Type B pancreatic cell (in vitro differentiated cells): ENCODE measurements around the gene SLC25A5. TPM values are rescaled to one million over a fixed set of nuclear protein-coding genes. Genes with fewer than 3 reads are reported as not detected.

ENCODE experiments used
- DNase-seq: peaks from one replicate; pipeline ENCODE4 v3.0.0; 2021; ENCODE audit warnings: mixed read lengths; ENCODE audit not compliant: unreplicated experiment; ENCODE audit errors: extremely low spot score
- H3K27ac Mint-ChIP-seq: 2 replicates; pipeline ENCODE4 v1.8.0; 2021; ENCODE audit warnings: mild to moderate bottlenecking, mixed read lengths
- H3K27me3 Mint-ChIP-seq: 2 replicates; pipeline ENCODE4 v1.8.0; 2021; ENCODE audit warnings: mixed read lengths
- H3K36me3 Mint-ChIP-seq: 2 replicates; pipeline ENCODE4 v1.8.0; 2021; ENCODE audit warnings: mixed read lengths
- H3K4me1 Mint-ChIP-seq: one replicate; pipeline ENCODE4 v1.8.0; 2021; ENCODE audit warnings: mixed read lengths; ENCODE audit not compliant: unreplicated experiment
- H3K4me3 Mint-ChIP-seq: 2 replicates; pipeline ENCODE4 v1.8.0; 2021; ENCODE audit warnings: mild to moderate bottlenecking, mixed read lengths
- H3K9me3 Mint-ChIP-seq: 2 replicates; pipeline ENCODE4 v1.8.0; 2021; ENCODE audit warnings: mixed read lengths
- CTCF ChIP-seq: fragments of 200-600 bp; sonication (generic); conservative IDR thresholded peaks from 2 replicates; pipeline ENCODE4 v1.5.0; 2021; ENCODE audit warnings: antibody characterized with exemption, mild to moderate bottlenecking
- total RNA-seq: library from RNA; stranded (reverse); gene quantifications from 2 replicates; pipeline ENCODE4 v1.2.1, GENCODE V29; 2021; ENCODE audit warnings: low replicate concordance

The SLC25A5 gene
- total RNA-seq, 1 donor from 2014 or later: 428 TPM

GRCh38 chrX:119518371-119518770 is 50.1 kb downstream of the SLC25A5 start:
- H3K9me3 Mint-ChIP-seq: no peaks in the 10 kb centered on the region
- no peaks in the 10 kb centered on the region for H3K27me3 Mint-ChIP-seq
- H3K4me3 Mint-ChIP-seq: no peak overlapping the region
- no peak for DNase-seq
- peaks cover 6% of the 10 kb centered on the region for H3K4me1 Mint-ChIP-seq
- no peak for TF ChIP-seq CTCF
- H3K36me3 Mint-ChIP-seq: no peaks in the 10 kb centered on the region
- H3K27ac Mint-ChIP-seq: no peak overlapping the region

Other genes with a start within 250 kb of the SLC25A5 start
- 97.0 and 206 TPM in 2 replicates for gene PGRMC1, start 232.2 kb upstream of the SLC25A5 start, total RNA-seq
- 7.0 and 7.4 TPM in 2 replicates for gene SLC25A43, start 69.1 kb upstream of the SLC25A5 start, total RNA-seq
- 19.7 and 23.0 TPM in 2 replicates for gene STEEP1, start 97.0 kb downstream of the SLC25A5 start, total RNA-seq
- gene UBE2A, start 106.1 kb downstream of the SLC25A5 start, total RNA-seq: 48.0 and 54.1 TPM in 2 replicates
- 11.0 and 11.8 TPM in 2 replicates for gene NKRF, start 138.0 kb downstream of the SLC25A5 start, total RNA-seq
- 15.8 and 70.2 TPM in 2 replicates for gene SEPTIN6, start 224.7 kb downstream of the SLC25A5 start, total RNA-seq